HL-60 (cell line): ENCODE results near the gene CD81.

Experiments used
- DNase-seq, 2 experiments: peaks; one replicate each; pipeline ENCODE4 v3.0.0-alpha.2; 2010 to 2020; ENCODE audit warnings: low read depth in 1 of 2, low spot score in 1 of 2
- H3K27ac ChIP-seq: fragments of 250-450 bp; sonication (Bioruptor Pico); replicated peaks from 2 replicates; pipeline ENCODE4 v1.5.1; 2020; ENCODE audit warnings: mild to moderate bottlenecking, moderate library complexity
- H3K27me3 ChIP-seq: fragments of 250-450 bp; sonication (Bioruptor Pico); 2 replicates; pipeline ENCODE4 v1.5.1; 2021; ENCODE audit warnings: mild to moderate bottlenecking, moderate library complexity; ENCODE audit not compliant: insufficient read depth, poor library complexity, severe bottlenecking
- H3K4me3 ChIP-seq: replicated peaks from 2 replicates; pipeline ENCODE4 v1.5.1; 2011; ENCODE audit warnings: mild to moderate bottlenecking, control low read depth, low read length; ENCODE audit not compliant: insufficient read depth
- CTCF ChIP-seq: IDR thresholded peaks from one replicate; pipeline ENCODE4 v1.5.1; 2011; ENCODE audit warnings: low read length, control low read depth, inconsistent platforms; ENCODE audit not compliant: insufficient read depth
- GABPA ChIP-seq: IDR thresholded peaks from 2 replicates; pipeline ENCODE4 v1.6.1; 2012; ENCODE audit warnings: low read depth
- POLR2AphosphoS5 ChIP-seq: IDR thresholded peaks from 2 replicates; pipeline ENCODE4 v1.6.1; 2012; ENCODE audit warnings: low read depth
- REST ChIP-seq: IDR thresholded peaks from 2 replicates; pipeline ENCODE4 v1.6.1; 2012; ENCODE audit warnings: low read depth; ENCODE audit not compliant: insufficient replicate concordance
- SPI1 ChIP-seq: IDR thresholded peaks from 2 replicates; pipeline ENCODE4 v1.6.1; 2012; ENCODE audit warnings: low read depth, mild to moderate bottlenecking, borderline replicate concordance

The CD81 gene

GRCh38 chr11:2348986-2349385 lies 28.1 kb upstream of the CD81 start:
- Histone ChIP-seq H3K4me3 (no peak overlapping the region), H3K27ac (no peak overlapping the region), H3K27me3 (no peaks in the 10 kb centered on the region)
- no peak for DNase-seq
- TF ChIP-seq GABPA (no peak), REST (no peak), POLR2AphosphoS5 (no peak), CTCF (no peak), SPI1 (no peak)

GRCh38 chr11:2351701-2352100 lies 25.4 kb upstream of the CD81 start:
- peaks cover under 1% of the 10 kb centered on the region for H3K27me3 ChIP-seq
- H3K4me3 ChIP-seq = no peak overlapping the region
- TF ChIP-seq CTCF (no peak), POLR2AphosphoS5 (no peak), GABPA (no peak), REST (no peak), SPI1 (no peak)
- DNase-seq = no peak
- H3K27ac ChIP-seq = no peak overlapping the region

- Histone ChIP-seq H3K27me3 (peaks cover 2% of the 10 kb centered on the region), H3K4me3 (no peak overlapping the region), H3K27ac (no peak overlapping the region)
- DNase-seq = no peak
- no peak for TF ChIP-seq CTCF
- TF ChIP-seq REST = no peak
- no peak for TF ChIP-seq GABPA
- no peak for TF ChIP-seq POLR2AphosphoS5
- TF ChIP-seq SPI1 = no peak
These were observed 24.7 kb upstream of the CD81 start for GRCh38 chr11:2352420-2352819.
